ENCODE data around the gene MICU1.

MICU1 gene

GRCh38 chr10:72323771-72324191, 302.1 kb downstream of the MICU1 start:
- no peak for DNase-seq

- DNase-seq: no peak
Measured at GRCh38 chr10:72323108-72323749, 302.6 kb downstream of the MICU1 start.

DNA sequence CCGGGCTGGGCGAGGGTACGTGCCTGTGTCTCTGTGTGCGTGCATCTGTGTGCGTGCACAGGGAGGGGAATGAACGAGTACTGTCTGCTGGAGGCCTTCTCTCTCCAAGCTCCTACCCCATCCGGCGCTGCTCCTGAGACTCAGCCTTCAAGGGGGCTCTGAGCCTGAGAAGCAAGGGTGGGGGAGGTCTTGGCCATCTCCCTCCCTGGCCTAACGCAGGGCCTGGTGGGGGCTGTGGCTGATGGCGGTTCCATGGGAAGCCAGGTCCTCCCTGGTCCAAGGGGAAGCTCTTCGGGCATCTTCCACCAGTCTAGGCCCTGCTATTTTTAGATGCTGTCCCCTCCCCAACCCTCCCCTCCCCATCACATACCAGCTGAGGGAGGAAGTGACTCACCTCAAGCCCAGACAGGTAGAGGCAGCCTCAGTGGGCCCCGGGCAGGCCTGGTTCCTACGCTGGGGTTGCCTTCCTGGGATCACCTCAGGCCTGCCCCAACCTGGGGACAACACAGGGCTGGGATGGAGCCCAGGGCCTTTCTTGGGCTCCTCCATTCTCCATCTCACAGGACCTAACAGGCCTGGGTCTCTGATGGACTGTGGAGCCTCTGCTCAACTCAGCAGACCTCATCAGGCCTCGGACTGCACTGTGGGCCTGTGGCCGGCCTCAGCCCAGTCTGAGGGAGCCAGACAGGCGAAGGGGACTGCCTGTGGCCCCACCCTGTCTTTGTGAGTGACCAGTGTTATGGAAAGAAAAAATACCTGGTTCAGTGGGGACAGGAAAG, 303.4 kb downstream of the MICU1 start:
- no peak for DNase-seq

DNA sequence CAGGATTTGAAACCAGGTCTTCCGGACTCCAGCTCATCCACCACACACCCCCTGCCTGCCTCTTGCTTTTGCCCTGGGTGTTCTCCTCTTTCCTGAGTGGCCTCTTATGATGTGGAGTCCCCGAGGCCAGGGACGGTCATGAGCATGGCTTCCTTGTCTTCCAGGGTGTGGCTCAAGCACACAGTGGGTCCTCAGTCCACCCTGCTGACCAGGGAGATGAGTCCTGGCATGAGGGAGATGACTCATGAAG, 303.9 kb downstream of the MICU1 start:
- DNase-seq: no peak

DNA sequence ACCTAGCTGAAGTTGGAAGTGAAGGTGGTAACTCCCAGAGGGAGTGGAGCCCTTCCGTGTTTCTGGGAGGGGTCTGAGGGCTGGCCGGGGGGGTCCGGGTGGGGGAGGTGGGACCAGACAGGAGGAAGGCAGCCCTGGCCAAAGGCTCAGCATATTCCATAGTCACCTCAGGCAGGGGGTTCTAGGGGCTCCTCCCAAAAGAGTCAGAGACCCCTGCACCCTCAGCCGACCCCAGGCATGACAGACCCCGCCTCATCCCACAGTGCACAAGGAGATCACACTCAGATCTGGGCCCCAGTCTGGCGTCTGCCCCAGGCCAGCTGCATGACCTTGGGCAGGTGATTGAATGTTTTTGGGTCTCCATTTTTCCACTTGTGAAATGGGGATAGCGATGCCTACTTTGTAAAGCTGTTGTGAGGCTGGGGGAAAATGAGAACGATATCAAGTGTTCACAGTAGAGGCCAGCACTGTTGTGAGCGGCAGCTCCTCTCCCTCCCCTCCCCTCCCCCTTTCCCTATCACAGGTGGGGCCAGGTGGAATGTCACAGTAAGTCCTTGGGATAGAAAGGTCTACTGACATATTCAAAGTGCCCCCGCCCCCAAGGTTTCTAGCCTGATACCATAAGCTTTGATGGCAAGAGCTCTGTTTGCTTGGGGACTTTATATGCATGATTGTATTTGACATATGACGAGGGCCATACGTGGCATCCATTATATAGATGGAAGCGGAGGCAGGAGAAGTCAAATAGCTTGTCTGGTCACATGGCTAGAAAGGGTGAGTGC, 304.4 kb downstream of the MICU1 start:
- no peak for DNase-seq

DNA sequence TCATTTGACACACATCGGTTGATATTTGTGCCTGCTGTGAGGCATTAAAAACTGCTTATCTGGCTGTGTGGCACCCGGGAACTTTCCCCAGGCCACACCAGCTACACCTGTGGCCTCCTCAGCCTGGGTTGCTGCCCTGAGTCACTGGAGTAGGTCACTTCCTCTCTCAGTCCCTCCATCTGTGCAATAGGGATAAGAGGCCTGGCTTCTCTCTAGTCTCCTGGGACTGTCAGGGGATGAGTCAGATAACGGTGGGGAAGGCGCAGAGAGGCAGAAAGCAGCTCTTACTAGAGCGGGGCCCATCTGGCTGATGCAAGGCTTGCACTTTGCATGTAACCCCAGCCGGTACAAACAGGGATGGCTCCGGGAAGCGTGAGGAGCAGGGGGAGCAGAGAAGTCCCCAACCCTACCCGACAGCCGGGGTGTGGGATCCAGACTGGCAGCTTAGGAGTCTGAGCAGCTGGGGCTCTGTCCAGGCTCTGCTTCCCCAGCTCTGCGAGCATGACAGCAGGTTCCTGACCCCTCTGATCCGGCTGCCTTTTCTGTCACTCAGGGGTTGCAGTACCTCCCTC, 305.1 kb downstream of the MICU1 start:
- peak; percentile 97 for DNase-seq

GRCh38 chr10:72319416-72320254, 306.2 kb downstream of the MICU1 start:
- DNase-seq: no peak

DNA sequence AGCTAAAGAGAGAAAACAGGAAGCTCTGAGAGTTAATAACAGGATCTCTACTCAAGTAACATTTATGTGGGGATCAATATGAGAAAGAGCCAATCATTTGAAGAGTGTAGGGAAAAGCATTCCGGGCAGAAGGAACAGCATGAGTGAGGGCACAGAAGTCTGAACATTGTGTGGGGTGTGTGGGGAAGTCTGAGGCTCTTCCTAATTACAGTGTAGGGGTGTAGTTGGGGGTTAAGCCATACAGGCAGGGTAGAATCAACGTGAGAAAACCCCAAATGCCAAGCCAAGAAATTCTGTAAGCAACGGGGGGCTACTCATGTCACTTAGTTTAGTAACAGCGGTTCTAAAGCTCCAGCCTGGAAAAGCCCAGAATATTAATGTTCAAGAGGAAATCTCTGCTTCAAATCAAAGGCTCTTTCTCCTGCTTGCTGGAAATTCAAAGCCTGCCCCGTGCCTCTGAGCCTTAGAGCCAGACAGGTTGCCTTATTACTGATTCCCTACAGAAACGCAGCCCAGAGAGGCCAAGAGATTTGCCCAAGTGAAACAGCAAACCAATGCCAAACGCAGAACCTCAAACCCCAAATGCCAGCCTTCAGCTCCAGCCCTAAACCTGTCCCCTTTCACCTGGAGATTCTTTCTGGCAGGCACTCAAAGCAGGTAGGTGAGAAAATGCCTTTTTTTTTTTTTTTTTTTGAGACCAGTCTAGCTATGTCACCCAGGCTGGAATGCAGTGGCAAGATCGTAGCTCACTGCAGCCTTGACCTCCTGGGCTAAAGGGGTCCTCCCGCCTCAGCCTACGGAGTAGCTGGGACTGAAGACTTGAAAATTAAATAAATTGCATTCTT, 307.2 kb downstream of the MICU1 start:
- DNase-seq: no peak

Data from SIG-M5 (cell line).